CD4-positive, alpha-beta T cell treated with Interleukin-17A for 4 hours (primary cell): ENCODE measurements around the gene JOSD2.
A peak's percentile ranks its signal among the peaks of the same experiment; 100 is the strongest.
"Not testable (repeated sequence)": the region's sequence is repeated elsewhere in the genome, so short reads cannot be mapped to it uniquely, and the experiment has no call there.

Experiments used
- DNase-seq: peaks from one replicate; pipeline ENCODE4 v3.0.0-alpha.2; 2020; ENCODE audit warnings: mixed read lengths

The JOSD2 gene

GRCh38 chr19:50546527-50547221 lies 35.7 kb upstream of the JOSD2 start:
- no peak for DNase-seq

GRCh38 chr19:50542943-50543342 lies 32.0 kb upstream of the JOSD2 start:
- DNase-seq, result no peak

- DNase-seq, result peak; percentile 71
Observed at GRCh38 chr19:50537769-50538230, 26.8 kb upstream of the JOSD2 start.

DNA sequence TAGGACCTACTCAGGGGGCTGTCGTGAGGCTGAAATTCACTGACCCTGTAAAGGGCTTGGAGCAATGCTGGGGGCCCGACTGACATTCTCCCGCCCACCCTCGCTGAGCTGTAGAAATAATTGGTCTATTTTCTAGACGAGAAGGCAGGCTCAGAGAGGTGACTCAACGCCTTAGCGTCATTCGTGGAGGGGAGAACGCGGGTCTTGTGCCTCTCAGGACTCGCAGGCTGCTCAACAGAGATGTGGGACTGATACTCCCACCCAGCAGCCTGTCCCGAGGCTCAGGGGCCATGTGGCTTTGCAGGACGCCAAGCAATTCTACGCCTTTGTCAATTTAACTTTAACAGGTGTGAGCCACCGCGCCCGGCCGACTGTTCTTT lies 26.3 kb upstream of the JOSD2 start:
- no peak for DNase-seq

GRCh38 chr19:50536662-50537305 lies 25.8 kb upstream of the JOSD2 start:
- DNase-seq, result no peak

DNA sequence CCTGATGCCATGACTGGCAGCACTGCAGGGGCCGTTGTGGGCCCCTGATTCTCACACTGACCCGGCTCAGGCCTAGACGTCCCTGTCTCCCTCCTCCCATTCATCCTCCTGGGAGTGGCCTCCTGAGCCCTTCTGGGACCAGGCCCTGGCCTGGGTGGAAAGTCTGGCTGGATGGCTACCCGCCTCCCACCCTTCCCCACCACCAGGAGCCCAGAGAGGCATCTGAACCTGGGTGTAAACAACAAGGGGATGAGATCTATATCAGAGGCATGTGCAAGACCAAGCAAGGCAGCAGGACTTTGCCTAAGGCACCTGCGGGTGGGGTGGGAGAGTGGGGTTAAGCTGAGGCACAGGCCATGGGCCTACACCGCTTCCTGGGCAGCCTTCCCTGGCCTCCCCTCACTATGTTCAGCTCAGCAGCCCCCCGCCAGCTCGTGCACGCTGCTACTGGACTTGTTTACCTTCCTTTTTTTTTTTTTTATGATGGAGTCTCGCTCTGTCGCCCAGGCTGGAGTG lies 24.7 kb upstream of the JOSD2 start:
- no peak for DNase-seq

GRCh38 chr19:50534478-50534877 lies 23.5 kb upstream of the JOSD2 start:
- DNase-seq, result no peak

DNA sequence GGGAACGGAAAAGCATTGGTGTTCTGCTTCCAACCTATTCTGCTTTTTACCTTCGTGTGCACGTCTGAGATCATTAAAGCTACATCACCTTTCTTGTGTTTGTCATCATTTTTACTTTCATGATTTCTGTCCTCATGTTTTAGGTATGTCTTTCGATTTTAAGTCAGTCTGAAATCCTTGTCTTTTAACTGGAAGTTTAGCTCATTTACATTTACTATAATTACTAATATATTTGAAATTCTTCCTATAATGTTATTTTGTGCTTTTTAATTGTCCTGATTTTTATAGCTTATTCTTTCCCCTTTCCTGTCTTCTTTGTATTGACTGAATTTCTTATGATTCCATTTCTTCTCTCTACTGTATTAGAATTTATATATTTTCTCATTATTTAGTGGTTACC lies 22.0 kb upstream of the JOSD2 start:
- DNase-seq, result no peak

DNA sequence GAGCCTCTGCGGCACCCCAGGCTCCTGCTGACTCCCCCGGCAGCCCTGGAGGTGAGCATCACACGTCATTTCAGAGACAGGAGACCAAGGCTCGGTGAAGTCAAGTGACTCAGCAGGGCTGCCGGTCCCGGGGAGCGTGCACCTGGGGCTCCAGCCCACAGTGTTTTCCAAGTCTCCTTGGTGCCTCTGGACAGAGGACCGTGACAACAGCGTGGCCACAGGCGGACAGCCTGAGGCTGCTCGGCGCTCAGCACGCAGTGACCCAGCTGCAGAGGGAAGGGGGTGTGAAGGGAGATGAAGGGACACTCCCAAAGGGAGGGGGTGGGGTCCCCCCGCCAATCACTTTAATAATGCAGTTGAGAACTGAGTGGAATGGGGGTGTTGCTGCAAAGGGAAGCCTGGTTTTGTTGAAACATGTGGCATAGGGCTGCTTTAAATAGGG lies 20.2 kb upstream of the JOSD2 start:
- no peak for DNase-seq

DNA sequence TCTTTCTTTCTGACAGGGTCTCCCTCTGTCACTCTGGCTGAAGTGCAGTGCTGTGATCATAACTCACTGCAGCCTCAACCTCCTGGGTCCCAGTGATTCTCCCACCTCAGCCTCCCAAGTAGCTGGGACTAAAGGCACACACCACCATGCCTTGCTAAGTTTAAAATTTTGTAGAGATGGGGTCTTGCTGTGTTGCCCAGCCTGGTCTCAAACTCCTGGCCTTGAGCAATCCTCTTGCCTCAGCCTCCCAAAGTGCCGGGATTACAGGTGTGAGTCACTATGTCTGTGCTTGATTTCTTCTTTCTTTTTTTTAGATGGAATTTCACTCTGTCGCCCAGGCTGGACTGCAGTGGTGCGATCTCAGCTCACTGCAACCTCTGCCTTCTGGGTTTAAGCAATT lies 17.1 kb upstream of the JOSD2 start:
- not testable (repeated sequence) for DNase-seq

GRCh38 chr19:50522881-50523280 lies 11.9 kb upstream of the JOSD2 start:
- no peak for DNase-seq

DNA sequence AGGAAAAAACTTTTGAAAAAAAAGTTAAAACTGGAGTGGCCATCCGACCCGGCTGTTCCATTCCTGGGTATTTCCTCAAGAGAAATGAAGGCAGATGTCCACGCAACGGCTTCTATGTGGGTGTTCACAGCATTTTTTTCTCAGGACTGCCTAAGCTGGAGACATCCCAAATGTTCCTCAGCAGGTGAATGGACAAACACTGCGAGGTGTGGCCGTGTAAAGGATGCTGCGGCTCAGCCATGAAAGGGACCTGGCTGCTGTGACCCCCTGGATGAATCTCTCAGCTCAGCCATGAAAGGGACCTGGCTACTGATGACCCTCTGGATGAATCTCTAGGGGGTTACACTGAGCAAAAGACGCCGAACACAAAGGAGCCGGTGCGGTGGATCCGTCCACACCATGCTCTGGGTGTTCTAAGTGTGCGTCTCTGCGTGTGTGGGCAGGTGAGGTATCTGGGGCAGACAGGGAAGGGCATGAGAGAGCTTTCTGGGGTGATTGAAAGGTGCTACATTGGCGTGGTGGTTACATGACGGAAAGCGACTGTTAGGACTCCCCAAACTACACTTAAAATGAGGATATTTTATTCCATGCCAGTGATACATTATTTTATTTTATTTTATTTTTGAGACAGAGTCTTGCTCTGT lies 10.0 kb upstream of the JOSD2 start:
- no peak for DNase-seq

- no peak for DNase-seq
Observed at GRCh38 chr19:50519006-50519575, 8.1 kb upstream of the JOSD2 start.

GRCh38 chr19:50518091-50519005 lies 7.4 kb upstream of the JOSD2 start:
- no peak for DNase-seq

- no peak for DNase-seq
Observed at GRCh38 chr19:50517704-50518075, 6.7 kb upstream of the JOSD2 start.

- no peak for DNase-seq
Observed at GRCh38 chr19:50516964-50517703, 6.1 kb upstream of the JOSD2 start.

GRCh38 chr19:50516456-50516855 lies 5.5 kb upstream of the JOSD2 start:
- no peak for DNase-seq

DNA sequence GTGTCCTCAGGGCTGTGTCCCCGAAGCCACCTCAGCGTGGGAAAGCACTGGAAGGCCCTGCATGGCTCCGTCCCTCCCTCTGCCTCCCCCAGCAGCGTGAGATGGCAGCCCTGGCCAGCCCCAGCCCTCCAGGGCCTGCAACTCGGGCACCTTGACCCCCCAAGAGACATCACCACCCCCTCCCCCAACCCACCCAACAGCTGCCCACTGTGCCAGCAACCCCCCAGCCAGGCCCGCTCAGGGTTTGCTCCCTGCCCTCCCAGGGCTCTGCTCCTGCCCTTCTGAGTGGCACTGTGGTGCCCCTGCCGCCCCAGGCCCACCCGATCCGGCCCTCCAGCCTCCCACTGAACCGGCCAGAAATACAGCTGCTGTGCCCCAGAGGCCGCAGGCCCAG lies 4.2 kb upstream of the JOSD2 start:
- DNase-seq, result no peak

- no peak for DNase-seq
Observed at GRCh38 chr19:50514346-50515167, 3.6 kb upstream of the JOSD2 start.

DNA sequence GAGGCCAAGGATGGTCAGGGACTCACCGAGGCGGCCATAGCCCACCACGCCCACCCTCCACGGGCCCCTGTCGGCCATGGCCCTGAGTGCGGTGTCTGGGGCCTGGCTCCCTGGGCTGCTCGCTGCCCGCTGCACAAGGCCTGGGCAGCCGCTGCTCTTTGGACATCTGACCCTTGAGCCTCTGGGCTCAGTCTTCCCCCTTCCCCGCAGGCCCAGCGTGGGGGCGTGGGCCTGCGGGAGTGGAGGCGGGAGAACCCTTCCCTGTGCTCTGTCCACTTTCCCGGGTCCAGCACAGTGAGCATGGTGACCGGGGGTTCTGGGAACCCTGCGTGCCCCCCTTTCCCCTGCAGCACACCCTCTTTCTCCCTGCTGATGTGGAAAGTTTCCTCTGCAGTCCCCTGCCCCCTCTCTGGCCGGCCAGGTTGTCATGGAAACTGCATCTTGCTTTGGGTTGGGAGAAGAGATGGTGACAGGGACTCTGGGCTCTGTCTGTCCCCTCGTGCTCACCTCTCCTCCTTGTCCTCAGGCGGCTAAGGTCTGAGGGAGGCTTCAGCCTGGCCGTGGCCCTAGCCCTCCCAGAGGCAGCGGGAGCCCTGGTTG lies 2.9 kb upstream of the JOSD2 start, which contains the start of gene ASPDH:
TSS of gene ASPDH (minus strand) at position 168 of the 600 bp plus-strand sequence. CDS start at position 78, 90 bp downstream.
- DNase-seq, result no peak
